Measurements from ENCODE around the gene COL18A1.

GRCh38 chr21:45465105-45465504, 60.1 kb downstream of the COL18A1 start:
- no peak for TF ChIP-seq CTCF (IDR thresholded peaks at IDR 0.05; ENCODE audit: low read depth, low read length, missing input control)
- no peak for TF ChIP-seq GABPA (IDR thresholded peaks at IDR 0.05 in 1 of 2, conservative IDR thresholded peaks at IDR 0.05 in 1 of 2)

All from liver (tissue), 3 donors.